Adipocyte (in vitro differentiated cells): ENCODE data around the gene PLCB1.

Experiments used
- DNase-seq: peaks from one replicate; pipeline ENCODE4 v3.0.0-alpha.2; 2015; ENCODE audit warnings: low read depth
- H3K27me3 ChIP-seq: replicated peaks from 2 replicates; pipeline ENCODE4 v1.7.0; 2013; ENCODE audit warnings: mild to moderate bottlenecking, low read length, moderate library complexity; ENCODE audit not compliant: control insufficient read depth, insufficient read depth
- H3K36me3 ChIP-seq: 2 replicates; pipeline ENCODE4 v1.7.0; 2013; ENCODE audit warnings: low read length, mild to moderate bottlenecking, moderate library complexity; ENCODE audit not compliant: control insufficient read depth, insufficient read depth, severe bottlenecking
- H3K4me1 ChIP-seq: 2 replicates; pipeline ENCODE4 v1.7.0; 2013; ENCODE audit warnings: mild to moderate bottlenecking, low read length, moderate library complexity; ENCODE audit not compliant: control insufficient read depth, insufficient read depth
- H3K4me3 ChIP-seq: 2 replicates; pipeline ENCODE4 v1.7.0; 2013; ENCODE audit warnings: mild to moderate bottlenecking, low read length, moderate library complexity
- H3K9ac ChIP-seq: 2 replicates; pipeline ENCODE4 v1.7.0; 2013; ENCODE audit warnings: mild to moderate bottlenecking, low read length, moderate library complexity
- H3K9me3 ChIP-seq: 2 replicates; pipeline ENCODE4 v1.7.0; 2013; ENCODE audit warnings: mild to moderate bottlenecking, low read length, moderate library complexity; ENCODE audit not compliant: control insufficient read depth

Gene PLCB1

DNA sequence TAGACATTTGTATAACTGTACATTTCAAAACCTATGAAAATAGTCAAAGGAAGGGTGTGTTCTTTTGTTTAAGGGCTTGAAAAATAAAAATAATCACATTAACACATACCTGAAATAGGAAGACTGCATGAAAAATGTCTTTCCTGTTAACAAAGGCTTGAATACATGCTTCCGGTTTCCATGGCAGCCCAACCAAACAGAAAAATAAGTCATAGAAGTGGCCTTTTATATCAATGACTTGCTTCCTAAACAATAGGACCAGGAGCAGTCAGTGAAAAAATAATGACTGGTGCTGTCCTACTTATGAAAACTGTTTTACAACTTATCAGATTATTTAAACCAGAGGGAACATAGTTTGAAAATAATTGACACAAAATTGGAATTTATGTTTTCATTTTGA is 524.3 kb downstream of the PLCB1 start:
- no peak for DNase-seq
- Histone ChIP-seq H3K27me3 (no peaks in the 10 kb centered on the region), H3K9me3 (no peaks in the 10 kb centered on the region), H3K4me1 (no peaks in the 10 kb centered on the region), H3K4me3 (no peak overlapping the region), H3K36me3 (no peaks in the 10 kb centered on the region), H3K9ac (no peak overlapping the region)

DNA sequence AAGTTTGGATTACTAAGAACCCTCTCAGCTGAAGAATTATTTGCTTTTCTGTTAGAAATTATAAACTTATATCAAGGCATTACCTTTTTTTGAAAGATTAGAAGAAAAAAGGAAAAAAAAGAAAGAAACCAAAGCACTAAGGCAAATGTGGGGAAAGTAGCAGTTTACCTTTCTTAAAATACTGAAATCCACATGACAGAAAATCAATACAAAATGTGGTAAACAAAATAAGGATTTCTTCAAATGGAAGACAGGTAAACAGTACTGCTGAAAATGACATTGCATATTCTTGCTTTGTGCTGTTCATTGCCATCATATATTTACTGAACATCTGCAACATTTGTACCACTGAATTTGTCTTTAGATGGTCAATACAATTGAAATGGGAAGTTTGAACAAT is 525.6 kb downstream of the PLCB1 start:
- no peaks in the 10 kb centered on the region for H3K9me3 ChIP-seq
- no peak for DNase-seq
- H3K36me3 ChIP-seq = no peaks in the 10 kb centered on the region
- H3K4me3 ChIP-seq = no peak overlapping the region
- no peaks in the 10 kb centered on the region for H3K27me3 ChIP-seq
- H3K9ac ChIP-seq = no peak overlapping the region
- H3K4me1 ChIP-seq = no peaks in the 10 kb centered on the region

DNA sequence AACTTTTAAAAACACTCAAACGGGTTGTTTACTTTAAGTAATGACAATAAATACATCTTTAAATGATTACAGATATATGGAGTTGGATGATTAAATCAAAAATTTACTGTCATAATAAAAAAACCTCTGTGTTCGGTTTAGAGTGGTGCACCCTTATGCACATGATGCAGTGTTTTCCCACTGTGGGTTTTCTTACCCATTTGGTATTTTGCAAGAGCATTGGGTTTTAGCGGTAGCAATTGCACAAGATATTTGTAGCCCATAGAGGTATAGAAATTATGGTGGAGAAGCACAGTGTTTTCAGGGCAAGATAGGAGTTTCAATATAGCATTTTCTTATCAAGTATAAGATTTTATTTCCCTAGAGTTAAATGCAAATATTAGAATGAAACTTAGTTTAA is 526.0 kb downstream of the PLCB1 start:
- Histone ChIP-seq H3K4me1 (no peaks in the 10 kb centered on the region), H3K9me3 (no peaks in the 10 kb centered on the region), H3K4me3 (no peak overlapping the region), H3K27me3 (no peaks in the 10 kb centered on the region), H3K36me3 (no peaks in the 10 kb centered on the region), H3K9ac (no peak overlapping the region)
- DNase-seq = no peak

DNA sequence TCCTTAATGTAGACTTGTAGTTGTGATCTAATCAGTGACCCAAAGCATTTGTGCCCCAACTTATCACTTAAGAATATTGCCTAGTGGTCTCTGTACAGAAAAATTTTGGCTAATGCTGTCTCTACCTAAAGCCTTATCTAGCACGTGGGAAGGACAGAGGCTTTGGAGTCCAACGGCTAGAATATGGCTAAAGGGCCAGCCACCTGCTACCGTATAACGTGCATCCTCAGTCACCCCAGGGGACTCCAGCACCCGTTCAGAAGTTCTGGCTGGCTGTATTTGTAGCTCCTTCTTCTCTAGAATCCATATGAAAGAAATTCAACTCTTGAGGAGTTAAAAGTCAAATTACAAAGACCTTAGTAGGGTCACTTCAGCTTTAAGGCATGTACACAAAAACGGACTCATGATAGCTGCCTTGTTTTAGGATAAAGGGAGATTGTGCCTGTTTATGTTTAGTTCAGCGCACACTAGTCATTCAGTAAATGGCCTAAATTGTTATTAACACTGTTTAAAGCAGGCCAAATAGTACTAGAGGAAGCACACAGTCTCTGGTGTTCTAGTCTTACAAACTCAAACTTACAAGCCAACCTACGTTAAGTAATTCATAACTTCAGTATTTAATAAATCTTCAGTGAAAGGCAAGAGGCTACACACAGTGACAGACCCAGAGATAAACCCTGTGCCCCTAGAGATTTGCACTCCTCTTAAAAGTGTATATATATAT is 529.3 kb downstream of the PLCB1 start:
- Histone ChIP-seq H3K4me3 (no peak overlapping the region), H3K36me3 (no peaks in the 10 kb centered on the region)
- DNase-seq = peak; percentile 10

DNA sequence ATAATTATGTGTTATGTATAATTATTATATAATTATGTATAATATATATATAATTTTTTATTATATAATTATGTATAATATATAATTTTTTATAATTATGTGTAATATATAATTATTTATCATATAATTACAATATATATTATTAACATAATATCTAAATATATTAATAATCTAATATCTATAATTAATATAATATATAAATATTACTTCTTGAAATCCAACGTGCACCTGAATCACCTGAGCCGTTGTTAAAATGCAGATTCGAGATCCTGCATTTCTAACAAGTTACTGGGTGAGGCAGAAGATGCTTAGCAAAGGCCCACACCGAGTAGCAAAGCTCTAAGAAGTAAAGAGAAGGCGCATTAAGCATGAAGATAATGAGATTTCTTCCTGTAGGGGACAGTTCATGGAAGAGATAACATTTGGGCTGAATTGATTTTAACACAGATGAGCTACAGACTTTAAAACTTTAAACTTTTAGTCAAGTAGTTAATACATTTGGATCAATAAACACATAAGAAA is 530.4 kb downstream of the PLCB1 start:
- H3K9me3 ChIP-seq = no peaks in the 10 kb centered on the region
- peaks cover 6% of the 10 kb centered on the region for H3K4me1 ChIP-seq
- no peaks in the 10 kb centered on the region for H3K27me3 ChIP-seq
- no peaks in the 10 kb centered on the region for H3K36me3 ChIP-seq
- no peak overlapping the region for H3K9ac ChIP-seq
- no peak for DNase-seq
- no peak overlapping the region for H3K4me3 ChIP-seq

More for the DNA sequence above, 529.3 kb downstream of the PLCB1 start:
- Histone ChIP-seq H3K9me3 (no peaks in the 10 kb centered on the region), H3K4me1 (no peaks in the 10 kb centered on the region), H3K27me3 (no peaks in the 10 kb centered on the region), H3K9ac (no peak overlapping the region)

DNA sequence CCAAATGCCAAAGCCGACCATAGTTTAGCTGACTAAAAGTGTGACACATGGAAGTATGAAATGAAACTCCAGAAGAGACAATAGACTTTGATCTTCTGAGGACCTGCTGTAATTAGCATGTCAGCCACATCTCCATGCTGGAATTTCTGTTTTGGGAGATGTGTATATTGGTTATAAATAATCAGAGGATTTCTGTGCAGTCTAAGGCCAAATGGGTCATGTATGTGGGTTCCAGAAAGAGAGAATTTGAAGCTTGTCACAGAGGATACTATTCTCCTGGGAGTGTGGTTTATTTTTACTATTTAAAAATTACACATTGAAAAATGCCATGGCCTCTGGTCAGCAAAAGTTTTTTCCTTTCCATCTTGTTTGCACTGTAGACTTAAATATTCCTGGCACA is 531.4 kb downstream of the PLCB1 start:
- H3K4me1 ChIP-seq = peaks cover 14% of the 10 kb centered on the region
- H3K27me3 ChIP-seq = no peaks in the 10 kb centered on the region
- H3K36me3 ChIP-seq = no peaks in the 10 kb centered on the region
- no peak for DNase-seq
- H3K4me3 ChIP-seq = no peak overlapping the region
- H3K9me3 ChIP-seq = no peaks in the 10 kb centered on the region
- H3K9ac ChIP-seq = no peak overlapping the region

DNA sequence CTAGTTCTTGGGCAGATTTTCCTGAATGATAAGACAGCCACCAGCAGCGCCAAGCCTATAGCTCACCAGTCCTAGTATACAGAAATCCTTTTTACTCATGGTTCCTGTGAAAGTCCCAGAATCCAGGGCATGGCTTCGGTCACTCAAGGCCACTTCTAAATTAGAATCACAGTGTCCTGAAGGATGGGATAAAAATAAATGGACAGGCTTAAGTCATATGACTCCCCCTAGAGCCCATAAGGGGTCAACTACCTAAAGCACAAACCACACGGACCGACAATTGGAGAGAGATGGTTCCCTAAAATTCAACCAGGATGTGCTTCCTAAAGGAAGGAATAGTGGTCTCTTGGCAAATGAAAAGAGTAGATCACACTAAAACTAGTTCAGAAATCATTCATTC is 532.7 kb downstream of the PLCB1 start:
- H3K27me3 ChIP-seq = no peaks in the 10 kb centered on the region
- peaks cover 14% of the 10 kb centered on the region for H3K4me1 ChIP-seq
- H3K4me3 ChIP-seq = no peak overlapping the region
- DNase-seq = no peak
- no peak overlapping the region for H3K9ac ChIP-seq
- no peaks in the 10 kb centered on the region for H3K36me3 ChIP-seq
- no peaks in the 10 kb centered on the region for H3K9me3 ChIP-seq

DNA sequence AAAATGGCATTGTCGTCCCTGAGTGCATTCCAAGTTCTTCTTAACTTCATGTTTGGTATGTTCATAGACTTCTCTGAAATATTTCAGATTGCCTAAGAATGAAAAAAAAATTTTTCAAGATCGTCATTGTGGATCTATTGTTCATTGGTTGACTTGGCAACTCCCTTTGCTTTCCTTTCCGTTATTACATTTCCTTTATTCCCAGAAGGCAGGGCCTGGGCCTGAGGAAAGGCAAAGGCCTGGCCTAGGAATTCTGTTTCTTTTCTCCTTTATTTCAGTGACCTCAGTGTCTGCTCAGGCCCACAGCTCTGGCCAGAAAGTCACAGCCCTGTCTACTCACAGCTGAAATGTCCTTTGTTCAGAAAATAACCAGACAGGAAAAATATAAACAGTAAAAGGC is 535.2 kb downstream of the PLCB1 start:
- Histone ChIP-seq H3K9ac (peak overlapping the region; percentile 19), H3K27me3 (no peaks in the 10 kb centered on the region), H3K9me3 (no peaks in the 10 kb centered on the region), H3K4me3 (no peak overlapping the region), H3K4me1 (peaks cover 27% of the 10 kb centered on the region), H3K36me3 (no peaks in the 10 kb centered on the region)
- no peak for DNase-seq

DNA sequence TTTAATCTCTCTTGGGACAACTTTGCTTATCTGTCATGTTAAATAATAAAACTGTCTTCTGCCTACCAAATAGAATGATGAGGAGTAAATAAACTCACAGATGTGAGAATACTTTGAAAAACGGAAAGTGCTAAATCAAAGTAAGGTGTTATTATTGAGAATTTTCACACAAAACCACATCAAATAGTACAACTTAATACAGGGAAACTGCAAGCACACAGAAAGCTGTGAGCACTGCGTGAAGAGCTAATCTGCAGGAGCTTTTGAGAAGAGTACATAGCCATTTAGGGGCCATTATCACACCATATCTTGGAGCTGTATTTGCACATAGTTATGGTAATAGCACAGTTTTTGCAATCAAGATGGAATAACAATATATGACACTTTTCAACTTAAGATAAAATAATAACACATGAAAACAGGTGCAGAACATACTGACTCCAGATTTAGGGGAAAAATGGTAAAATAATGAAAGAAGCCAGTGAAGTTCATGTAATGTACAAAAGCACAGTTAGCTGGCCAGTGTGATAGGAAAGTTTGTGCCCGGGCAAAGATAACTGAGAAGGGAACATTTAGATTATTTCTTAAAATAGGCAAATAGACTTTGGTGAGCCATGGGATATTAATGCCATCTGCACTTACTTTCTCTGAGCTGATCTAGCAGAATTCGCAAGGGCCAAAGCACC is 538.3 kb downstream of the PLCB1 start:
- no peaks in the 10 kb centered on the region for H3K36me3 ChIP-seq
- no peaks in the 10 kb centered on the region for H3K27me3 ChIP-seq
- H3K4me3 ChIP-seq = no peak overlapping the region
- no peaks in the 10 kb centered on the region for H3K9me3 ChIP-seq
- H3K4me1 ChIP-seq = peaks cover 27% of the 10 kb centered on the region
- H3K9ac ChIP-seq = no peak overlapping the region
- DNase-seq = no peak

DNA sequence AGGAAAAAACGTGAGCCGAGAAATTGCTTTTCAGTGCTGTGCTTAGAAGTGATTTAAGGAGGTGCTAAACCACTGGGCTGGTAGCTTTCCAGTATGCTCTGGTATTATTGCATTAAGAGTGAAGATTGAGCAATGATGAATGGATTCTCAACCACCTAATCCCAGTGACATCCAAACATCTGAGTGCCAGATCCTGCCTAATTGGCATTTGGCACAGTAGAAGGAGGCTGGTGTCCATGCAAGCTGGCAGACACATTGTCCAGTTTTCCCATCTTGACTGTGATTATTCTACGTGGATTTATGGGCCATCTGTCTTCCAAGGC is 538.8 kb downstream of the PLCB1 start:
- DNase-seq = peak; percentile 4
- Histone ChIP-seq H3K9ac (no peak overlapping the region), H3K9me3 (no peaks in the 10 kb centered on the region), H3K4me1 (peaks cover 27% of the 10 kb centered on the region), H3K4me3 (no peak overlapping the region), H3K27me3 (no peaks in the 10 kb centered on the region), H3K36me3 (no peaks in the 10 kb centered on the region)

DNA sequence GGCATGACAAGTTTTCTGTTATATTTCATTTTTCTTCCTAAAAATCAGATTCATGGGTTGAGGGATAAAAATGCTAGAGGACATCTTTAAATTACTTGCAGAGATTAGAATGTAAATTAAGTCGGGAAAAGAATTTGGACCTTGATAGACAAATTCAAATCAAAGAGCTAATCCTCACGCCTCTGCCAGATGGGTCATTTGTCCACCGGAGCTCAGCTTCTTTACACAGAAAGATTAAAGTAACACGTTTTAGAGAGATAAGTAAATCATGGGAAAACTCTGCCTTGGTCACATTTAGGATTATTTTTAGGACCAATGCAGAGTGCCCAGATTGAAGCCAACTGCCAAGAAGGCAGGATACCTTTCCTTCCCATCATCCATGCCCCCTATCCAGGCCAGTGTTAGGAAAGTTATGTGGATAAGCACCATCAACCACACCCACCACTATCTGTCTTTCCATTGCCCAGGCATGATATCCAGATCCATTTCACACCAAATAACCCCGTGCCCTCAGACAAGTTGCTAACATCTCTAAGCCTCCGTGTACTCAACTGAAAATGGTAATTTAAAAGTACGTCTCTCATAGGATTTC is 539.4 kb downstream of the PLCB1 start:
- Histone ChIP-seq H3K4me3 (no peak overlapping the region), H3K9me3 (no peaks in the 10 kb centered on the region), H3K27me3 (no peaks in the 10 kb centered on the region), H3K4me1 (peaks cover 27% of the 10 kb centered on the region), H3K36me3 (no peaks in the 10 kb centered on the region), H3K9ac (no peak overlapping the region)
- DNase-seq = no peak
